DLD1 (cell line): ENCODE results near the gene SRRT.
"Not testable (repeated sequence)": the region's sequence is repeated elsewhere in the genome, so short reads cannot be mapped to it uniquely, and the experiment has no call there.

Experiments used
- in situ Hi-C: cut with HindIII; loops from 2 replicates; pipeline ENCODE4 v1.10.0; 2017; ENCODE audit warnings: low sequenced_read_pairs

Gene SRRT

DNA sequence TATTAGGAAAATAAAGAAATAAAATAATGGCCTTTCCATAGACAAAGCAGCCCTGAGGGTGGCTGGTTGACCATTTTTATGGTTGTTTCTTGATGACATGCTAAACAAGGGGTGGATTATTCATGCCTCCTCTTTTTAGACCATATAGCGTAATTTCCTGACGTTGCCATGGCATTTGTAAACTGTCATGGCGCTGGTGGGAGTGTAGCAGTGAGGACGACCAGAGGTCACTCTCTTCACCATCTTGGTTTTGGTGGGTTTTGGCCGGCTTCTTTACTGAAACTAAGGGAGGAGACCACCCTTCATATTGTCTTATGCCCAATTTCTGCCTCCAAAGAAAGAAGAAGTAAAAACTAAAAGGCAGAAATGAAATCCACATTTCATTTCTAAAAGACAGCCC, 44.4 kb downstream of the SRRT start:
- in situ Hi-C loops: not testable (repeated sequence)

DNA sequence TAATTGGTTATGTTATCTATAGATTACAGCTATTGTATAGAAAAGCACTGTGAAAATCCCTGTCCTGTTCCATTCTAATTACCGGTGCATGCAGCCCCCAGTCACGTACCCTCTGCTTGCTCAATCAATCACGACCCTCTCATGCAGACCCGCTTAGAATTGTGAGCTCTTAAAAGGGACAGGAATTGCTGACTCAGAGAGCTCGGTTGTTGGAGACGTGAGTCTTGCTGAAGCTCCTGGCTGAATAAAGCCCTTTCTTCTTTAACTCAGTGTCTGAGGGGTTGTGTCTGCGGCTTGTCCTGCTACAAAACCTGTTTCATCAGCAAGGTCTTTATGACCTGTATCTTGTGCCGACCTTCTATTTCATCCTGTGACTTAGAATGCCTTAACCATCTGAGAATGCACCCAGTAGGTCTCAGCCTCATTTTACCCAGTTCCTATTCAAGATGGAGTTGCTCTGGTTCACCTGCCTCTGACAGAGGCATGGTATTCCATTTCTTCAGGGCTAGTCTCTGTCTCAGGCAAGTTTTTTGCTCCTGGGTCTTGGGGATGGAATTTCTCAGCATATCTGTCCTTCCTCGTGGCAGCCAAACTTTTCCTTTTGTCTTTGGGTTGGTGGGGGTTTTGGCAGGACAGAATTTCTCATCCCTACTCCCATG, 45.0 kb downstream of the SRRT start:
- in situ Hi-C loops: not testable (repeated sequence)

GRCh38 chr7:100921039-100921438, 46.1 kb downstream of the SRRT start:
- in situ Hi-C loops: no loop called here

GRCh38 chr7:100923616-100924015, 48.7 kb downstream of the SRRT start:
- in situ Hi-C loops: not testable (repeated sequence)

- in situ Hi-C loops: no loop called here
Measured at GRCh38 chr7:100929808-100930174, 54.9 kb downstream of the SRRT start.

DNA sequence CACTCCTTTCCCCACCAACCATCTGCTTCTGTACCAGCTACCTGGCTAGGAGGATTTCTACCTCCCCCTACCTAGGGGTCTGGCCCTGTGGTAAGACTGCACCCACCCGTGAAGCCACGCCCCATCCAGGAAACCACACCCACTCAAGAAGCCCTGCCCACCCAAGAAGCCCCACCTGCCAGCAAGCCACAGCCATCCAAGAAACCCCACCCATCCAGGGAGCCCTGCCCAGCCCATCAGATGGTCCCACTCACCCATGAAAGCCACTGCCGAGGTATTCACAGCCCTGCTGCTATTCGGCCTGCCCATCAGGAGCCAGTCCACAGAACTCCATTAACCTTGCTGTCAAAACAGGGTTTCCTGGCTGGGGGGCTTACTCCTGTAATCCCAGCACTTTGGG, 58.8 kb downstream of the SRRT start:
- in situ Hi-C loops: no loop called here

DNA sequence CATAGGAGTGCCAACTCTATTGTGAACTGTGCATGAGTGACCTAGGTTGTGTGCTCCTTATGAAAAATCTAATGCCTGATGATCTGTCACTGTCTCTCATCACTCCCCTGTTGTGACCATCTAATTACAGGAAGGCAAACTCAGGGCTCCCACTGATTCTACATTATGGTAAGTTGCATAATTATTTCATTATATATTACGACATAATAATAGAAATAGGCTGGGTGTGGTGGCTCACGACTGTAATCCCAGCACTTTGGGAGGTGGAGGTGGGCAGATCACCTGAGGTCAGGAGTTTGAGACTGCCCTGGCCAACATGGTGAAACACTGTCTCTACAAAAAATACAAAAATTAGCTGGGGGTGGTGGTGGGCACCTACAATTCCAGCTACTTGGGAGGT, 60.5 kb downstream of the SRRT start:
- in situ Hi-C loops: not testable (repeated sequence)

DNA sequence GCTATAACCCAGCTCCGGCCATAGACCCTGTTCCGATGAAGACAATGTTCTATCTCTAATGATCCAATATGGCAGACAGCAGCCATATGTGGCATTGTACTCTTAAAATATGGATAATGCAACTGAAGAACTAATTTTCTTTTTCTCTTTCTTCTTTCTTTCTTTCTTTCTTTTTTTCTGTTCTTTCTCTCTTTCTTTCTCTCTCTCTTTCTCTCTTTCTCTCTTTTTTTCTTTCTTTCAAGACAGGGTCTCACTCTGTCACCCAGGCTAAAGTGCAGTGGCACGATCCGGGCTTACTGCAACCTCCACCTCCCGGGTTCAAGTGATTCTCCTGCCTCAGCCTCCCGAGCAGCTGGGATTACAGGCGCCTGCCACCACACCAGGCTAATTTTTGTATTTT, 61.3 kb downstream of the SRRT start:
- in situ Hi-C loops: not testable (repeated sequence)
